MCF 10A (cell line): ENCODE results near the gene HERPUD2. TPM values are rescaled to one million over a fixed set of nuclear protein-coding genes. Genes with fewer than 3 reads are reported as not detected.

Experiments used
- BruUV-seq: library from RNA; stranded (reverse); fragments of 400-500 nt; replicated peaks from 2 replicates; lab custom pipeline; 2021; lab: Mats Ljungman, UMichigan
- CTCF ChIA-PET: fragments of 300-600 bp; sonication (Branson Sonifier 250); formaldehyde crosslinking; extraction: SDS; loops from one replicate; lab custom pipeline; 2021; ENCODE audit warnings: antibody characterized with exemption, inconsistent platforms; lab: Yijun Ruan, JAX
- POLR2A ChIA-PET: fragments of 300-600, 350-650 bp; sonication (Branson Sonifier 250); formaldehyde crosslinking; extraction: SDS; loops from one replicate; lab custom pipeline; 2020; ENCODE audit warnings: antibody characterized with exemption, inconsistent platforms; lab: Yijun Ruan, JAX
- DNase-seq: peaks from one replicate; pipeline ENCODE4 v3.0.0-alpha.2; 2018; ENCODE audit not compliant: unreplicated experiment
- H3K27ac Mint-ChIP-seq: one replicate; pipeline ENCODE4 v1.8.0; 2022; ENCODE audit warnings: mild to moderate bottlenecking, low read depth, mixed read lengths; ENCODE audit not compliant: unreplicated experiment
- H3K27me3 Mint-ChIP-seq: one replicate; pipeline ENCODE4 v1.8.0; 2022; ENCODE audit warnings: mixed read lengths; ENCODE audit not compliant: insufficient read depth, unreplicated experiment
- H3K36me3 Mint-ChIP-seq: one replicate; pipeline ENCODE4 v1.8.0; 2022; ENCODE audit warnings: mild to moderate bottlenecking, moderate library complexity, mixed read lengths; ENCODE audit not compliant: insufficient read depth, unreplicated experiment
- H3K4me1 Mint-ChIP-seq: one replicate; pipeline ENCODE4 v1.8.0; 2022; ENCODE audit warnings: mixed read lengths; ENCODE audit not compliant: insufficient read depth, unreplicated experiment
- H3K4me3 Mint-ChIP-seq: one replicate; pipeline ENCODE4 v1.8.0; 2022; ENCODE audit warnings: mild to moderate bottlenecking, moderate library complexity, mixed read lengths; ENCODE audit not compliant: unreplicated experiment
- H3K9me3 Mint-ChIP-seq: one replicate; pipeline ENCODE4 v1.8.0; 2022; ENCODE audit warnings: mixed read lengths; ENCODE audit not compliant: unreplicated experiment
- CTCF ChIP-seq: fragments of 200-600 bp; IDR thresholded peaks from one replicate; pipeline ENCODE4 v1.8.0; 2022; ENCODE audit warnings: antibody characterized with exemption, mild to moderate bottlenecking; ENCODE audit not compliant: unreplicated experiment
- intact Hi-C: fragments of 100-400 bp; cut with micrococcal nuclease; formaldehyde crosslinking; loops from 2 replicates; pipeline ENCODE4 v1.14.1; 2022
- total RNA-seq: library from RNA; stranded (reverse); gene quantifications from 2 replicates; pipeline ENCODE4 v1.2.3, GENCODE V29; 2022

Gene HERPUD2
- total RNA-seq, 1 experiment from 2014 or later: 29.0 TPM

GRCh38 chr7:35697414-35698175, 2.7 kb upstream of the HERPUD2 start:
- peak overlapping the region; percentile 71 for H3K27ac Mint-ChIP-seq
- CTCF ChIA-PET: interaction anchor here (0.6 to 5.7 kb wide), 7 partner anchors 11 to 278 kb away, joined by 3 to 47 read pairs (median 5); no protein-coding TSS in a partner anchor
- peaks cover 9% of the 10 kb centered on the region for H3K4me1 Mint-ChIP-seq
- POLR2A ChIA-PET: interaction anchor here (0.8 to 8.4 kb wide), 5 partner anchors 9 to 104 kb away, joined by 3 to 113 read pairs (median 3); partner anchors contain the start of gene SEPTIN7
- no TSS peak for BruUV-seq
- peak overlapping the region; percentile 93 for H3K4me3 Mint-ChIP-seq
- H3K9me3 Mint-ChIP-seq: no peaks in the 10 kb centered on the region
- peak; percentile 64 for DNase-seq
- intact Hi-C loops: loop anchor here (1.0 kb wide), 1 partner anchor 38 kb away; no protein-coding TSS in a partner anchor
- no peak for TF ChIP-seq CTCF
- no peaks in the 10 kb centered on the region for H3K27me3 Mint-ChIP-seq
- peaks cover 7% of the 10 kb centered on the region for H3K36me3 Mint-ChIP-seq

- ChIA-PET CTCF (interaction anchor here (0.8 to 5.7 kb wide), 11 partner anchors 9 to 1468 kb away, joined by 3 to 47 read pairs (median 5); no protein-coding TSS in a partner anchor), POLR2A (interaction anchor here (0.6 to 8.4 kb wide), 12 partner anchors 8 to 695 kb away, joined by 3 to 113 read pairs (median 4); partner anchors contain the start of genes ANLN and SEPTIN7)
- peaks cover 20% of the 10 kb centered on the region for H3K4me1 Mint-ChIP-seq
- H3K36me3 Mint-ChIP-seq: peaks cover 7% of the 10 kb centered on the region
- intact Hi-C loops: no loop called here
- no peaks in the 10 kb centered on the region for H3K9me3 Mint-ChIP-seq
- no TSS peak for BruUV-seq
- no peak for TF ChIP-seq CTCF
- DNase-seq: no peak
- peak overlapping the region; percentile 93 for H3K4me3 Mint-ChIP-seq
- peak overlapping the region; percentile 96 for H3K27ac Mint-ChIP-seq
- no peaks in the 10 kb centered on the region for H3K27me3 Mint-ChIP-seq
Observed at GRCh38 chr7:35695987-35696386, 1.1 kb upstream of the HERPUD2 start.

- H3K4me1 Mint-ChIP-seq: peaks cover 25% of the 10 kb centered on the region
- peak overlapping the region; percentile 93 for H3K4me3 Mint-ChIP-seq
- H3K9me3 Mint-ChIP-seq: no peaks in the 10 kb centered on the region
- H3K36me3 Mint-ChIP-seq: peaks cover 7% of the 10 kb centered on the region
- BruUV-seq: TSS peak; percentile 77
- no peaks in the 10 kb centered on the region for H3K27me3 Mint-ChIP-seq
- DNase-seq: peak; percentile 13
- POLR2A ChIA-PET: interaction anchor here (0.6 to 8.4 kb wide), 14 partner anchors 9 to 695 kb away, joined by 3 to 113 read pairs (median 4); partner anchors contain the start of genes ANLN and SEPTIN7
- H3K27ac Mint-ChIP-seq: peak overlapping the region; percentile 96
- no peak for TF ChIP-seq CTCF
- intact Hi-C loops: no loop called here
- CTCF ChIA-PET: interaction anchor here (0.6 to 5.7 kb wide), 11 partner anchors 13 to 446 kb away, joined by 3 to 47 read pairs (median 3); no protein-coding TSS in a partner anchor
Observed at GRCh38 chr7:35695473-35695850, 527 bp upstream of the HERPUD2 start.
